Bronchial epithelial cell (primary cell): Measurements from ENCODE around the gene SRSF12. TPM values are rescaled to one million over a fixed set of nuclear protein-coding genes. Genes with fewer than 3 reads are reported as not detected.

Experiments
- DNase-seq: peaks from one replicate; pipeline ENCODE4 v3.0.0-alpha.2; 2010; ENCODE audit warnings: low read depth
- FAIRE-seq: peaks from 2 replicates; lab custom pipeline; 2011; peaks lifted over from hg19 to GRCh38; lab: Jason Lieb, UNC
- H3K27me3 ChIP-seq: 2 replicates; pipeline ENCODE4 v1.5.1; 2011; ENCODE audit warnings: low read length; ENCODE audit not compliant: control insufficient read depth, insufficient read depth
- H3K36me3 ChIP-seq: 2 replicates; pipeline ENCODE4 v1.5.1; 2011; ENCODE audit warnings: low read length; ENCODE audit not compliant: control insufficient read depth, insufficient read depth
- H3K4me3 ChIP-seq: 2 replicates; pipeline ENCODE4 v1.5.1; 2011; ENCODE audit warnings: mild to moderate bottlenecking, low read depth, low read length, control low read depth
- CTCF ChIP-seq: IDR thresholded peaks from 2 replicates; pipeline ENCODE4 v1.5.1; 2011; ENCODE audit warnings: mild to moderate bottlenecking, moderate library complexity, low read length, control low read depth, inconsistent platforms; ENCODE audit not compliant: insufficient read depth, severe bottlenecking
- total RNA-seq: library from RNA; depleted of rRNA; stranded (reverse); fragments of >200 nt; gene quantifications from 2 replicates; pipeline ENCODE4 v1.2.1, GENCODE V29; 2014

Gene SRSF12
- total RNA-seq, 1 donor from 2014 or later: under 0.01 TPM

GRCh38 chr6:89120371-89120770, 2.5 kb upstream of the SRSF12 start:
- Histone ChIP-seq H3K27me3 (peaks cover 2% of the 10 kb centered on the region), H3K36me3 (no peaks in the 10 kb centered on the region), H3K4me3 (no peak overlapping the region)
- DNase-seq (peak; percentile 21), FAIRE-seq (no peak)
- TF ChIP-seq CTCF: no peak

GRCh38 chr6:89118931-89119330, 1.1 kb upstream of the SRSF12 start:
- no peak for TF ChIP-seq CTCF
- FAIRE-seq: no peak
- no peak for DNase-seq
- H3K36me3 ChIP-seq: no peaks in the 10 kb centered on the region
- peaks cover 2% of the 10 kb centered on the region for H3K27me3 ChIP-seq
- H3K4me3 ChIP-seq: no peak overlapping the region

GRCh38 chr6:89116702-89117101, 1.2 kb downstream of the SRSF12 start:
- no peaks in the 10 kb centered on the region for H3K36me3 ChIP-seq
- DNase-seq (no peak), FAIRE-seq (no peak)
- H3K27me3 ChIP-seq: peaks cover 2% of the 10 kb centered on the region
- no peak overlapping the region for H3K4me3 ChIP-seq
- no peak for TF ChIP-seq CTCF

- Histone ChIP-seq H3K36me3 (no peaks in the 10 kb centered on the region), H3K4me3 (no peak overlapping the region), H3K27me3 (no peaks in the 10 kb centered on the region)
- TF ChIP-seq CTCF: no peak
- FAIRE-seq (no peak), DNase-seq (no peak)
Measured at GRCh38 chr6:89111933-89112332, 5.9 kb downstream of the SRSF12 start.

- FAIRE-seq: no peak
- H3K4me3 ChIP-seq: no peak overlapping the region
- no peak for TF ChIP-seq CTCF
- no peak for DNase-seq
- no peaks in the 10 kb centered on the region for H3K27me3 ChIP-seq
- H3K36me3 ChIP-seq: no peaks in the 10 kb centered on the region
Measured at GRCh38 chr6:89110284-89110683, 7.6 kb downstream of the SRSF12 start.

- Histone ChIP-seq H3K27me3 (no peaks in the 10 kb centered on the region), H3K4me3 (no peak overlapping the region), H3K36me3 (no peaks in the 10 kb centered on the region)
- no peak for TF ChIP-seq CTCF
- DNase-seq (no peak), FAIRE-seq (no peak)
Measured at GRCh38 chr6:89100114-89100513, 17.8 kb downstream of the SRSF12 start.
